GM12872 (cell line): ENCODE results near the gene AIFM3.

Experiments used
- CTCF ChIP-seq: IDR thresholded peaks from 3 replicates; pipeline ENCODE4 v1.5.1; 2011; ENCODE audit warnings: low read depth, mild to moderate bottlenecking, low read length, moderate library complexity; ENCODE audit not compliant: insufficient read depth

AIFM3 gene

GRCh38 chr22:20966883-20967696 is at the start of gene AIFM3:
Gene AIFM3 (plus strand): TSS chr22:20967255. CDS start chr22:20967945, 690 bp downstream.
- no peak for TF ChIP-seq CTCF

- TF ChIP-seq CTCF: no peak
Observed at GRCh38 chr22:20918663-20919218, 48.3 kb upstream of the AIFM3 start.

- TF ChIP-seq CTCF: no peak
Observed at GRCh38 chr22:20919718-20920117, 47.3 kb upstream of the AIFM3 start.

- no peak for TF ChIP-seq CTCF
Observed at GRCh38 chr22:20920881-20921203, 46.2 kb upstream of the AIFM3 start.

GRCh38 chr22:20922141-20922751 is 44.8 kb upstream of the AIFM3 start:
- TF ChIP-seq CTCF: no peak

GRCh38 chr22:20926243-20926642 is 40.8 kb upstream of the AIFM3 start:
- TF ChIP-seq CTCF: no peak

GRCh38 chr22:20927940-20928572 is 39.0 kb upstream of the AIFM3 start:
- TF ChIP-seq CTCF: no peak
